HG03520 (cell line): Measurements from ENCODE around the gene RCCD1.

Experiments used
- ATAC-seq: cut with Tn5 transposase; IDR thresholded peaks from one replicate; pipeline ENCODE4 v1.9.1; 2021; ENCODE audit warnings: mild to moderate bottlenecking, moderate library complexity; ENCODE audit not compliant: unreplicated experiment

The RCCD1 gene

GRCh38 chr15:90960298-90961091 lies 5.8 kb downstream of the RCCD1 start:
- no peak for ATAC-seq

GRCh38 chr15:90962021-90962420 lies 7.3 kb downstream of the RCCD1 start:
- no peak for ATAC-seq

GRCh38 chr15:90966262-90966661 lies 11.6 kb downstream of the RCCD1 start:
- ATAC-seq: no peak

GRCh38 chr15:90967206-90967605 lies 12.5 kb downstream of the RCCD1 start:
- ATAC-seq: no peak

GRCh38 chr15:90968434-90968833 lies 13.8 kb downstream of the RCCD1 start:
- ATAC-seq: no peak

- no peak for ATAC-seq
Observed at GRCh38 chr15:90970274-90970673, 15.6 kb downstream of the RCCD1 start.

GRCh38 chr15:90972133-90972532 lies 17.4 kb downstream of the RCCD1 start:
- no peak for ATAC-seq

GRCh38 chr15:90974216-90974615 lies 19.5 kb downstream of the RCCD1 start:
- no peak for ATAC-seq

- no peak for ATAC-seq
Observed at GRCh38 chr15:90979582-90979981, 24.9 kb downstream of the RCCD1 start.

- ATAC-seq: peak; percentile 67
Observed at GRCh38 chr15:90981681-90982080, 27.0 kb downstream of the RCCD1 start.

- peak; percentile 52 for ATAC-seq
Observed at GRCh38 chr15:90982135-90982534, 27.5 kb downstream of the RCCD1 start.

- peak; percentile 54 for ATAC-seq
Observed at GRCh38 chr15:90986790-90987507, 32.3 kb downstream of the RCCD1 start.

GRCh38 chr15:90987561-90988141 lies 33.0 kb downstream of the RCCD1 start:
- no peak for ATAC-seq

GRCh38 chr15:90988296-90988695 lies 33.6 kb downstream of the RCCD1 start:
- no peak for ATAC-seq

- ATAC-seq: no peak
Observed at GRCh38 chr15:90989040-90989768, 34.5 kb downstream of the RCCD1 start.

- no peak for ATAC-seq
Observed at GRCh38 chr15:90990446-90990845, 35.8 kb downstream of the RCCD1 start.

- no peak for ATAC-seq
Observed at GRCh38 chr15:90991587-90992285, 37.1 kb downstream of the RCCD1 start.

- peak; percentile 2 for ATAC-seq
Observed at GRCh38 chr15:90994059-90994416, 39.4 kb downstream of the RCCD1 start.

GRCh38 chr15:90994417-90995311 lies 40.0 kb downstream of the RCCD1 start, which contains the start of gene PRC1:
Gene PRC1 (minus strand): TSS chr15:90994535. CDS start chr15:90994417, 118 bp downstream.
- ATAC-seq: peak; percentile 91

- no peak for ATAC-seq
Observed at GRCh38 chr15:90998737-90999136, 44.1 kb downstream of the RCCD1 start.
